ENCODE results near the gene IDI1.

IDI1 gene

GRCh38 chr10:1034758-1035157, 14.2 kb downstream of the IDI1 start:
- no peaks in the 10 kb centered on the region for H3K4me1 ChIP-seq (ENCODE audit: insufficient read depth, insufficient read length)
- H3K9ac ChIP-seq (ENCODE audit: insufficient read length, low read depth) = no peak overlapping the region
- DNase-seq (ENCODE audit: low read depth, low spot score) = no peak
- H3K36me3 ChIP-seq (ENCODE audit: insufficient read depth, insufficient read length, low read length) = peaks cover 10% of the 10 kb centered on the region
- no peak overlapping the region for H3K4me3 ChIP-seq (ENCODE audit: insufficient read length, low read depth)
- no peak for TF ChIP-seq ZNF274 (IDR thresholded peaks at IDR 0.05; ENCODE audit: low read depth, low read length)
- no peak for TF ChIP-seq SUZ12 (IDR thresholded peaks at IDR 0.05; ENCODE audit: extremely low read depth, insufficient read depth, insufficient read length)
- TF ChIP-seq YY1 (IDR thresholded peaks at IDR 0.05; ENCODE audit: insufficient read depth, insufficient read length) = no peak
- H3K9me3 ChIP-seq (ENCODE audit: insufficient read depth, low read length) = no peaks in the 10 kb centered on the region
- H3K27me3 ChIP-seq (ENCODE audit: insufficient read depth, insufficient read length) = no peaks in the 10 kb centered on the region

GRCh38 chr10:1033601-1034000, 15.3 kb downstream of the IDI1 start:
- H3K27me3 ChIP-seq (ENCODE audit: insufficient read depth, insufficient read length) = no peaks in the 10 kb centered on the region
- no peak overlapping the region for H3K4me3 ChIP-seq (ENCODE audit: insufficient read length, low read depth)
- H3K9ac ChIP-seq (ENCODE audit: insufficient read length, low read depth) = no peak overlapping the region
- H3K4me1 ChIP-seq (ENCODE audit: insufficient read depth, insufficient read length) = no peaks in the 10 kb centered on the region
- no peak for TF ChIP-seq ZNF274 (IDR thresholded peaks at IDR 0.05; ENCODE audit: low read depth, low read length)
- TF ChIP-seq YY1 (IDR thresholded peaks at IDR 0.05; ENCODE audit: insufficient read depth, insufficient read length) = no peak
- no peak for TF ChIP-seq SUZ12 (IDR thresholded peaks at IDR 0.05; ENCODE audit: extremely low read depth, insufficient read depth, insufficient read length)
- H3K36me3 ChIP-seq (ENCODE audit: insufficient read depth, insufficient read length, low read length) = peaks cover 2% of the 10 kb centered on the region
- DNase-seq (ENCODE audit: low read depth, low spot score) = no peak
- no peaks in the 10 kb centered on the region for H3K9me3 ChIP-seq (ENCODE audit: insufficient read depth, low read length)

- Histone ChIP-seq H3K4me3 (ENCODE audit: insufficient read length, low read depth) (no peak overlapping the region), H3K27me3 (ENCODE audit: insufficient read depth, insufficient read length) (no peaks in the 10 kb centered on the region), H3K36me3 (ENCODE audit: insufficient read depth, insufficient read length, low read length) (no peaks in the 10 kb centered on the region), H3K9me3 (ENCODE audit: insufficient read depth, low read length) (no peaks in the 10 kb centered on the region), H3K9ac (ENCODE audit: insufficient read length, low read depth) (no peak overlapping the region), H3K4me1 (ENCODE audit: insufficient read depth, insufficient read length) (no peaks in the 10 kb centered on the region)
- TF ChIP-seq SUZ12 (IDR thresholded peaks at IDR 0.05; ENCODE audit: extremely low read depth, insufficient read depth, insufficient read length) = no peak
- TF ChIP-seq ZNF274 (IDR thresholded peaks at IDR 0.05; ENCODE audit: low read depth, low read length) = no peak
- TF ChIP-seq YY1 (IDR thresholded peaks at IDR 0.05; ENCODE audit: insufficient read depth, insufficient read length) = no peak
- DNase-seq (ENCODE audit: low read depth, low spot score) = no peak
These were observed 19.1 kb downstream of the IDI1 start for GRCh38 chr10:1029838-1030237.

GRCh38 chr10:1026578-1026977, 22.3 kb downstream of the IDI1 start:
- H3K4me1 ChIP-seq (ENCODE audit: insufficient read depth, insufficient read length) = no peaks in the 10 kb centered on the region
- no peak for TF ChIP-seq YY1 (IDR thresholded peaks at IDR 0.05; ENCODE audit: insufficient read depth, insufficient read length)
- no peak for TF ChIP-seq ZNF274 (IDR thresholded peaks at IDR 0.05; ENCODE audit: low read depth, low read length)
- TF ChIP-seq SUZ12 (IDR thresholded peaks at IDR 0.05; ENCODE audit: extremely low read depth, insufficient read depth, insufficient read length) = no peak
- no peaks in the 10 kb centered on the region for H3K27me3 ChIP-seq (ENCODE audit: insufficient read depth, insufficient read length)
- H3K36me3 ChIP-seq (ENCODE audit: insufficient read depth, insufficient read length, low read length) = no peaks in the 10 kb centered on the region
- no peaks in the 10 kb centered on the region for H3K9me3 ChIP-seq (ENCODE audit: insufficient read depth, low read length)
- DNase-seq (ENCODE audit: low read depth, low spot score) = no peak
- H3K4me3 ChIP-seq (ENCODE audit: insufficient read length, low read depth) = no peak overlapping the region
- H3K9ac ChIP-seq (ENCODE audit: insufficient read length, low read depth) = no peak overlapping the region

GRCh38 chr10:1025683-1026082, 23.2 kb downstream of the IDI1 start, which contains the start of gene IDI2:
TSS of gene IDI2 (minus strand) at chr10:1025859. CDS start at chr10:1024723, 1,136 bp downstream.
- H3K27me3 ChIP-seq (ENCODE audit: insufficient read depth, insufficient read length) = no peaks in the 10 kb centered on the region
- H3K4me1 ChIP-seq (ENCODE audit: insufficient read depth, insufficient read length) = no peaks in the 10 kb centered on the region
- H3K36me3 ChIP-seq (ENCODE audit: insufficient read depth, insufficient read length, low read length) = peaks cover 3% of the 10 kb centered on the region
- TF ChIP-seq SUZ12 (IDR thresholded peaks at IDR 0.05; ENCODE audit: extremely low read depth, insufficient read depth, insufficient read length) (no peak), YY1 (IDR thresholded peaks at IDR 0.05; ENCODE audit: insufficient read depth, insufficient read length) (no peak), ZNF274 (IDR thresholded peaks at IDR 0.05; ENCODE audit: low read depth, low read length) (no peak)
- no peak within 1 kb of the TSS for H3K9ac ChIP-seq (ENCODE audit: insufficient read length, low read depth)
- no peaks in the 10 kb centered on the region for H3K9me3 ChIP-seq (ENCODE audit: insufficient read depth, low read length)
- H3K4me3 ChIP-seq (ENCODE audit: insufficient read length, low read depth) = no peak within 1 kb of the TSS
- DNase-seq (ENCODE audit: low read depth, low spot score) = no peak

GRCh38 chr10:1024103-1024502, 24.8 kb downstream of the IDI1 start:
- Histone ChIP-seq H3K4me3 (ENCODE audit: insufficient read length, low read depth) (no peak overlapping the region), H3K9me3 (ENCODE audit: insufficient read depth, low read length) (no peaks in the 10 kb centered on the region), H3K27me3 (ENCODE audit: insufficient read depth, insufficient read length) (no peaks in the 10 kb centered on the region), H3K4me1 (ENCODE audit: insufficient read depth, insufficient read length) (no peaks in the 10 kb centered on the region), H3K9ac (ENCODE audit: insufficient read length, low read depth) (no peak overlapping the region), H3K36me3 (ENCODE audit: insufficient read depth, insufficient read length, low read length) (peaks cover 15% of the 10 kb centered on the region)
- TF ChIP-seq ZNF274 (IDR thresholded peaks at IDR 0.05; ENCODE audit: low read depth, low read length) = no peak
- no peak for TF ChIP-seq SUZ12 (IDR thresholded peaks at IDR 0.05; ENCODE audit: extremely low read depth, insufficient read depth, insufficient read length)
- TF ChIP-seq YY1 (IDR thresholded peaks at IDR 0.05; ENCODE audit: insufficient read depth, insufficient read length) = no peak
- DNase-seq (ENCODE audit: low read depth, low spot score) = no peak

- no peak for TF ChIP-seq YY1 (IDR thresholded peaks at IDR 0.05; ENCODE audit: insufficient read depth, insufficient read length)
- no peak for TF ChIP-seq SUZ12 (IDR thresholded peaks at IDR 0.05; ENCODE audit: extremely low read depth, insufficient read depth, insufficient read length)
- TF ChIP-seq ZNF274 (IDR thresholded peaks at IDR 0.05; ENCODE audit: low read depth, low read length) = no peak
- DNase-seq (ENCODE audit: low read depth, low spot score) = no peak
- Histone ChIP-seq H3K36me3 (ENCODE audit: insufficient read depth, insufficient read length, low read length) (peaks cover 27% of the 10 kb centered on the region), H3K9ac (ENCODE audit: insufficient read length, low read depth) (no peak overlapping the region), H3K4me3 (ENCODE audit: insufficient read length, low read depth) (no peak overlapping the region), H3K4me1 (ENCODE audit: insufficient read depth, insufficient read length) (no peaks in the 10 kb centered on the region), H3K9me3 (ENCODE audit: insufficient read depth, low read length) (no peaks in the 10 kb centered on the region), H3K27me3 (ENCODE audit: insufficient read depth, insufficient read length) (no peaks in the 10 kb centered on the region)
These were observed 26.5 kb downstream of the IDI1 start for GRCh38 chr10:1022413-1022812.
